T-helper 1 cell treated with Interleukin-12 subunit alpha and Interleukin-12 subunit beta and Interleukin-4 antibody, amounts not matched to agents 30 ng/mL and 1 ng/mL, for 36 hours (primary cell): ENCODE measurements around the gene RTN4IP1. TPM values are rescaled to one million over a fixed set of nuclear protein-coding genes. Genes with fewer than 3 reads are reported as not detected.

Experiments used
- intact Hi-C: fragments of 100-400 bp; cut with micrococcal nuclease; formaldehyde crosslinking; loops from one replicate; pipeline ENCODE4 v1.15.1; 2024
- total RNA-seq: library from RNA; stranded (reverse); gene quantifications from 2 replicates; pipeline ENCODE4 v1.2.3, GENCODE V29; 2022

RTN4IP1 gene, protein sequence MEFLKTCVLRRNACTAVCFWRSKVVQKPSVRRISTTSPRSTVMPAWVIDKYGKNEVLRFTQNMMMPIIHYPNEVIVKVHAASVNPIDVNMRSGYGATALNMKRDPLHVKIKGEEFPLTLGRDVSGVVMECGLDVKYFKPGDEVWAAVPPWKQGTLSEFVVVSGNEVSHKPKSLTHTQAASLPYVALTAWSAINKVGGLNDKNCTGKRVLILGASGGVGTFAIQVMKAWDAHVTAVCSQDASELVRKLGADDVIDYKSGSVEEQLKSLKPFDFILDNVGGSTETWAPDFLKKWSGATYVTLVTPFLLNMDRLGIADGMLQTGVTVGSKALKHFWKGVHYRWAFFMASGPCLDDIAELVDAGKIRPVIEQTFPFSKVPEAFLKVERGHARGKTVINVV
- total RNA-seq: 5.8 and 6.1 TPM in 2 replicates

DNA sequence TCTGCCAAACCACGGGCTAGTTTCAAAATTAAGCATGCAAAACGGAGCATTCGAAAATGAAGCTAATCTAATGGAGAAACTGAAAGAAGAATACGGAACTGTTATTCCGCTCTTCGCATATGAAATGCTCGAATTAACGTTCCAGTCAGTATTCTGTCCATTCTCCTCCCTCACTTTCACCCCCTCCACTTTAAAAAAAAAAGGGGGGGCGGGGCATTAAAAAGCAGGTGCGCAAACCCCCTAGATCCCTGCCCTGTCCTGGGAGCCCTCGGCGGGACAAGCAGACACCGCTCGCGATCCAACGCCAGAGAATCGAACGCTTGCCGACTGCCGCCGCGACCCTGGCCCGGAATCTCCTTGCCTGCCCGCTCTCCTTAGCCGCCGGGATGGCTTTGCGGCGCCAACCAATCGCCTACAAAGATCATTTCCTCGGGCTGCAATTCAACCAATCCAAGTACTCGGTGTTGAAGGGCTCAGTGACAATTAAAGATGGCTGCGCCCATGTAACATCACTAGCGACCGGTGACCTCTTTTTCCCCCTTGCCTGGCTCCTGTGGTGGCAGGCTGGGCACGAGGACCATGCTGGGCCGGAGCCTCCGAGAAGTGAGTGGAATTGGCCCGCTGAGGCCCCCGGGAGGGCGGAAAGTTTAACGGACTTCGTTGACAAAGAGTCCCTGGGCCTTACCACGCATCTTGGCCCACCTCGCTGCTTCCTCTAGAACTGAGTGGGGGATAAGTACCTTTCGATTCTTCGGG, at the start of gene RTN4IP1, which contains the start of gene QRSL1:
Gene RTN4IP1 (minus strand): TSS at position 396 of the 756 bp plus-strand sequence. CDS start 477 bp downstream, outside the sequence.
Gene QRSL1 (plus strand): TSS at position 476 of the 756 bp plus-strand sequence. CDS start 104 bp downstream, at position 580.
- intact Hi-C loops: loop anchor here (1.0 to 5.0 kb wide), 14 partner anchors 20 to 1770 kb away; partner anchors contain the start of genes ATG5, BEND3, HACE1 and MTRES1

DNA sequence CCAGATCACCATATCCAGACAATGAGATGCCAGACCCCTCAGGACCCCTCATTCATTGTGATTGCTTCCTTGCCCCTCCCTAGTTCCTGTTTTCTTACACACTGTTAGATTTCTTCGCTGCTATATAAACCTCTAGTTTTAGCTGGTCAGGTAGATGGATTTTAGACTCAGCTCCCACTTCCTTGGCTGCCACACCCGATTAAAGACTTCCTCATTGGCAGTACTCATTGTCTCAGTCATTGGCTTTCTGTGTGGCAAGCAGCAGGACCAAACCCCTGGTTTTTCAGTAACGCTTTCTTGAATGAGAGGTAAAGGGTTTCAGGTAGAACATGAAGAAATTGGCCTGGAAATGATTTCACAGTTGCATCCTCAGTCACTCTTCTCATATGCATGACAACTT, 48.0 kb upstream of the RTN4IP1 start:
- intact Hi-C loops: no loop called here

DNA sequence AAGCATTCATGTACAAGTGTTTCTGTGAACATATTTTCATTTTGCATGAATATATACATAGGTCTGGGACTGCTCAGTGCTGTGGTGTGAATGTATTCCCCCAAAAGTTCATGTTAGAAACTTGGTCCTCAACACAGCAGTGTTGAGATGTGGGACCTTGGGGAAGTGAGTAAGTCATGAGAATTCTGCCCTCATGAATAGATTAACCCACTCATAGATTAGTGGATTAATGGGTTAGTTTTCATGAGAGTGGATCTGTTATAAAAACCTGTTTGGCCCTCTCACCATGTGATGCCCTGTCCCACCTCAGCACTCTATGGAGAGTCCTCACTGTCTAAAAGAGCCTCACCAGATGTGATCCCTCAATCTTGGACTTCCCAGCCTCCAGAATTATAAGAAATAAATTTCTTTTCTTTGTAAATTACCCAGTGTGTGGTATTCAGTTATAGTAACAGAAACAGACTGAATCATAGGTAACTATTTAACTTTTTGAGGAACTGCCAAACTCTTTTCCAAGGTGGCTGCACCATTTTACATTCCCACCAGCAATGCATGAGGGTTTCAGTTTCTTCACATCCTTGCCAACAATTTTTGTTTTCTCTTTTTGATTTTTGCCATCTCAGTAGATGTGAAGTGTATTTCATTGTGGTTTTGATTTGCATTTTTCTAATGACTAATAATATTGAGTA, 45.4 kb upstream of the RTN4IP1 start:
- intact Hi-C loops: no loop called here

DNA sequence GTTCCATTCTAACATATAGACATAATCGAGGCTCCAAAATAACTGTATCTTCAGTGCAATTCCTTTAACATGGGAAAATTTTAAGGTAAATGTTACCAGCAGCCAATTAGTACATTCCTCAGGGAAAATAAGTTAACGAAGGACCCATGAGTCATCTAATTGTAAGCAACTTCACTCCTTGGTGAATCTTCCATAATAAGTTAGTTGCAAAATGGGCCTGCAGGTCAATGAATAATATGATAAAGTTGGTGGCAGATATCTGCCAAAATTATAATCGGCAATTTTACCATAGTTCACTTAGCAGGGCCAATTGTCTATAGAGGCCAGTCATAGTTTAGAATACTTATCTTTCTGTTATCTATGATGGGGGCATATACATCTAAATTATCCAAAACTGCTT, 42.4 kb upstream of the RTN4IP1 start:
- intact Hi-C loops: no loop called here

DNA sequence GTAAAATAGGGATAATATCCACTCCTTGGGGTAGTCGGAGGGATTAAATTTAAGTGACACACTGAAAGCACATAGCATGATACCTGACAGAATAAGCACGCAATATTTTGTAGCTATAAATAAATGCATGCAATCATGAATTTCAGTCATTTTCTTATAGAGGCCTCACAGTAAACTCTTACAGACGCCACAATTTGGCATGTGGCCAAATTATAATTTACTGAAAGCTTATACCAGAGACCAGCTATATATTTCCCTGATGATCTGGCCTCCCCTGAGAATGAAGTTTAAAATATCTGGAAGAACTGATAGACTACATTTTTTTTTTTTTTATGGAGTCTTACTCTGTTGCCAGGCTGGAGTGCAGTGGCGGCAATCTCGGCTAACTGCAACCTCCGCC, 40.9 kb upstream of the RTN4IP1 start:
- intact Hi-C loops: no loop called here

DNA sequence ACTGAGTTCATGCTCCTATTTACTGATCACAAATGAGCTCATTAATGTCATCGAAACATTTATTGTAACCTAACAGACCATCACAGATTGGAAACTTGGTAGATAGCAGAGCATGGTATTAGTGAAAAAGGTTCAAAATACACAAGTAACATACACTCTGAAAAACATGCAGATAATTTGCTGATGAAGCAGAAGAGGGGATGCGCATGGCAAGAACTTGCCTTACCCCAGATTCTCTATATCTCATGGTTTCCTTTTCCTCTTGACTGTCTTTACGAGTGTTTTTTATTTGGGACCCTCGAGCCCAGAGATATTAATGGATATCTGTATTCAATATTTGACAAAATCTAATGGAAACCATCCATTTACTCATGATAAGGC, 37.7 kb upstream of the RTN4IP1 start:
- intact Hi-C loops: no loop called here

DNA sequence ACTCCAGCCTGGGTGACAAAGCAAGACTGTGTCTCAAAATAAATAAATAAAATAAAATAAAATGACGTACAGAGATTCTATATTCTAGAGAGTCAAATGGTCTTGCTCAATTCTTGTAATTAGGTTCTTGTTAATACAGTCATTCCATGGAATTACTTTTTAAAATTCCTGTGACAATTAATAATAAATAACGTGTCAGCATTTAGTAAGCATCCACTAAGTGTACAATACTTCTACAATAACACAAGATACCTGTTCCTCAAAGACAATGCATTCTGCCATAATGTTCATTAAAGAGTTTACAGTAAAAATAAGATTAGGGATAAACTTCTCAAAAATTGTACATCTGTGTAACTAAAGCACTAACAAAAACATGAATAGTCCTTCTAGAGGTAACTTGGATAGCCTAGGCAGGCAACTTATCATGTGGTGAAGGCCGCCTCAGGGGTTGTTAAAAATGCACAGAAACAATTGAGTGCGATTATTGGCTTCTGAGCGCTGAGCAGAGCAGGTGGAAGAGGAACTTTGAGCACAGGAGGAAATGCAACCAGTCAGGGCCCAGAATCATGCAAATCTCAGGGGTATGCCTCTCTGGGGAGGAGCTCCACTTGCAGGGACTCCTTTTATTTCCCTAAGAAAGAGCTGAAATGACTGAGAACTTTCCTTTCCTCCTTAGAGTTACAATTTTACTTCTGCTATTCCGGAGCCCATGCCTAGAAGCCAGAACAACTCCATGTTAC, 37.2 kb upstream of the RTN4IP1 start:
- intact Hi-C loops: no loop called here

DNA sequence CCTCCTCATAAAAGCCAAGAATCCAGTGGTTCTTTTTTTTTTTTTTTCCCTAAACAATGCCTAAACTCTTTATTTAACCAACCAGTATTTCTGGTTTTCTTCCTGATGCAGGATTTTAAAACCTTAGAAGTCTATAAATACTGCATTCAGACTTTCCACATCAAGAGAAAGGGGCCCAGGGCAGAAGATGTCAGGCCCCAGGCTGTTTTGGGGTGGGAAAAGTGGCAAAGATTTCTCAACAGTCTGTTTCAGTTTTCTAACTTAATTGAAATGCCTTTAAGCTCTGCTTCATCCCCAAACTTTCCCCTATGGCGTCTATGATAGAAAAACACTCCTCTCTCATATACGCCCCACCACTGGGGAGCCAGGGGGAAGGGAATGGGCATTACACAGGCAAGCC, 33.2 kb upstream of the RTN4IP1 start:
- intact Hi-C loops: no loop called here

DNA sequence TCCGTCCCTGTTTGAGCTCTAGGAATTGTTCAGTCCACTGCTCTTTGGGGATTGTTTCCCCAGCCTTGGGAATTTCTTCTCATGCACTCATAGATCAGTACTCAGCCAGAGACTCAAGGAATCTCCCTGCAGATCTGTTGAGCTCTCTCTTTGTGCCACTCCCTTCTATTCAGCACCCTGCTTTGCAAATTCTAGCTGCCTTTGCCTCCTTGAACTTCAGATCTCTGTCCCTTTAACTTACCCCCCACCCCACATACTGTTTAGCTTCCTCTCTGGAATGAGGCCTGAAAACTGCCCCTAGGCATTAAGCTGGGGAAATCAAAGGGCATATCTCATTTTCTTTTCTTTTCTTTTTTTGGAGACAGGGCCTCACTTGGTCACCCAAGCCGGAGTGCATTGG, 30.6 kb upstream of the RTN4IP1 start:
- intact Hi-C loops: no loop called here

DNA sequence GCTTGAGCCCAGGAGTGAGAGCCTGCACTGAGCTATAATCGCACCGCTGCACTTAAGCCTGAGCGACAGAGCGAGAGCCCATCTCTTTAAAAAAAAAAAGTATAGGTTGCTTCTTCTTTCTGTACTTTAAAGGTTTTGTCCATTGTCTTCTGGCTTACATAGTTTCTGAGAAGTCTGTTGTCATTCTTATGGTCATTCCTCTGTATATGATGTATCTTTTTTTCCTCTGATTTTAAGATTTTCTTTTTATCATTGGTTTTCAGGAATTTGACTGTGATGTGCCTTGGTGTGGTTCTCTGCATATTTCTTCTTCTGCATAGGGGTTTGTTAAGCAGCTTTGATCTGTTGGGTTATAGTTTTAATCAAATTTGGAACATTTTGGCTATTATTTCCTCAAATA, 29.2 kb upstream of the RTN4IP1 start:
- intact Hi-C loops: no loop called here

DNA sequence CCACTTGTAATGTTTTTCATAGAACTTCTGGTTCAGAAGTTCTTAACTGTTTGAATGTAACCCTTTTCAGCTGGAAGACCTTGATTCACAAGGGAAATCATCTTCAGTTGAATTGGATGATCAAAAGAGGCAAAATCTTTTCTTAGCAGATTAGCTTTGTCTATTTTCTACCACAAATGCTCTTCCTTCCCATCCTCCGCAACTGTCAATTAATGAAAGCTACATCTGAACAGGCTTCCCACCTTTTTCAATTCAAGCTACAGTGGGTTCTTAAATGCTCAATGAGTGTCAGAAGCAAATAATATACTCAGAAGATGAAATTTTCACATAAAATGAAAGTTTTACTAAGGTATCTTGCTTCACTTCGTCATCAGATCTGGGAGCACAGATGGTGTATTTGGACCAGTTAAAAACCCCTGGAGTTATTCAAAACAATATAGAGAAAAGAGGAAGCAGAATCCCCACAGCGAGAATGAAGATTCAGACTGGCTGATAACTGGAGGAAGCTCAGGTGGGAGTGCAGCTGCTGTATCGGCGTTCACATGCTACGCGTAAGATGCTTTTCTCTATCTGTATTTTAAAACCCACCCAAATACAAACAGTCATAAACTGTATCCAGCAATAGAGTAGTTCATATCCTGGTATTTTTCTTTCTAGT, 19.5 kb upstream of the RTN4IP1 start:
- intact Hi-C loops: no loop called here

DNA sequence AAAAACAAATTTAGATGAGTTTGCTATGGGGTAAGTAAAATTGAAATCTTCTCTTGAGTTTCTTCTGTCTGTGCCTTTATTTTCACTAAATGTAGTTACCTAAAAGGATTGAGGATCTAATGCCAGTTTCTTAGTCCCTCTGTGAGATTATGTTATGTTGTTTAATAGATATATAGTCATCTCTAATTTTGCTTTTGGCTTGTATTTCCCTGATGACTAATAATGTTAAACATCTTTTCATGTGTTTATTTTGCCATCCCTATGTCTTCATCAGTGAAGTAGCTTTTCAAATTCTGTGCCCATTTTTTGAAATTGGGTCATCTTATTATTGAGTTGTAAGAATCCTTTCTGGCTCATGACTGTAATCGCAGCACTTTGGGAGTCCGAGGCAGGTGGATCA, 13.8 kb upstream of the RTN4IP1 start:
- intact Hi-C loops: no loop called here

DNA sequence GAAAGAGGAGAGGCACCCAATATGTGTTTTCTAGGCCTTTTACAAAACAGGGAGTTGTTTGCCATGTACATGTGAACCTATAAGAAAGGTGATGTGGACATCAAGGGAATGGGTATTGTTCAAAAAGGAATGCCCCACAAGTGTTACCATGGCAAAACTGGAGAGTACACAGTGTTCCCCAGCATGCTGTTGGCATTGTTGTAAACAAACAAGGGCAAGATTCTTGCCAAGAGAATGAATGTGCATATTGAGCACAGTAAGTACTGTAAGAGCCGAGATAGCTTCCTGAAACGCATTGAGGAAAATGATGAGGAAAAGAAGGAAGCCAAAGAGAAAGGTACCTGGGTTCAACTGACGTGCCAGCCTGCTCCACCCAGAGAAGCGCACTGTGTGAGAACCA, 13.2 kb upstream of the RTN4IP1 start:
- intact Hi-C loops: no loop called here

DNA sequence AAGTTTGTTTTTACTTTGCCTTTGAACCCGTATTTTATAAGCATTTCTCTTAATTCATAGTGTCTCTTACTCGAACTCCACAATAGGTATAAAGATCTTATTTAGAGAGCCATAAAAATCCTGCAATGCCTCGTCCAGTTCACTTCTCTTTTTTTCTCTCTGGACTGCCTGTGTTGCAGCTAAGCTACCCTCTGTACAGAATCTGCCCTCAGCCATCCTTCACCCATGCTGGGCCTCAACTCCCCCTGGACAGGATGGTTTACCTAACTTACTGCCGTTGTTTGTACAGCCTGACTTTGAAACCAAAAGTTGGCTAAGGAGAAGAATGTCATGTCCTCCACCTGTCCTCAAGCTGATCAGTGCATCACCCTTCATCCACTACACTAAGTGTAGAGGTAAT, 10.5 kb upstream of the RTN4IP1 start:
- intact Hi-C loops: no loop called here

DNA sequence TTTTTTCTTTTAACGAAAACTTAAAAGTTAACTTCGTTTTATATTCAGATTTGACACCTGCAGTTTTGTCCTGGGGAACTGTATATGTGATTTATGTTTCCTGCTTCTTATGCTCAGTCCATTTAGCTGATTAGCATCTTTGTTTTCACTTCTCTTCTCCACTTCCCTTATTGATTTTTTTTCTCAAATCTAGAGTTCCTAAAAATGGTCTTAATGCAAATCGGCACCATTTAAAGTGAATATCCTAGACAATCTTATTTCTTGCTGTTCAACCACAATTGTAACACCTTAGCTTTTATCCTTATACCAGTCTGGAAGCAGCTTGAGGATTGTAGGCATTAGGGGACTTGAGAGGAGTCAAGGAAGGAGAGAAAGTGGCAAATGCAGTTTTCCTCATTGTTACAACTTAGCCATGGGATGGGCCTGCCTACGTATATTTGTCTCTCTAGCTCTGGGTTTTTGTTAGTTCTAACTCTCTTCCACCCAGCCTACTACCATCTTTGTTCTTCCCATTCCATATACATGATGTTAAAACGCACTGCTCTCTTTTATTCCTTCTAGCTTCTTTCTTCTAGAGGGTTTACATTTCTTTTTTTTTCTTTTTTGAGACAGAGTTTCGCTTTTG, 8.5 kb upstream of the RTN4IP1 start:
- intact Hi-C loops: no loop called here

DNA sequence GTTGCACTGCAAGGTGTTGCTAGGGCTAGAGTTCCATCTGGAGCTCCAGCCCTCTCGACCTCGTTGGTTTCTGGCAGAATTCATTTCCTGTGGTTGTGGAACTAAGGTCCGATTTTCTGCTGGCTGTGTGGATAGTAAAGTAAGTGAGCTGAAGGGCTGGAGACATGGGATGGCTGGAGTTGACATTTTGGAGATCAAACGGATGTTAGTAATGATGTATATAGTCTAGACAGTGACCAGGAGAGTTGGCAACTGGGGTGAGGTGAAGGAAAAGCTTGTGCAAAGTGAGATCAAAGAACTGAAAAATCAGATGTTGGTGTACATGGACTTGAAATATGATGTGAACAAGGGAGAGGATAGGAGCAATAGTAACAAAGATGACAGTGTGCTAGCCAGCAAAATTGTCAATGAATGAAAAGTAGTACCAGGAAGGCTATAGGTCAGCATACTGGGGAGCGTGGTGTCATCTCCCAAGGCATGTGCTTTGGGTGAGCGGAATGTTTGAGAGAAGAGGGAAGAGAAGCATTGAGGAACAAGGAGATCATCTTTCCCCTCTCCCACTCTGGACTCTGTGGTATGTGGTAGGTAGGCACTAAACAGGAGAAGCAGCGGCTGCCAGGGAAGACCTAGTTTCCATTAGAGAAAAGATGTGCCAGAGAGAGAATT, 7.9 kb upstream of the RTN4IP1 start:
- intact Hi-C loops: no loop called here

DNA sequence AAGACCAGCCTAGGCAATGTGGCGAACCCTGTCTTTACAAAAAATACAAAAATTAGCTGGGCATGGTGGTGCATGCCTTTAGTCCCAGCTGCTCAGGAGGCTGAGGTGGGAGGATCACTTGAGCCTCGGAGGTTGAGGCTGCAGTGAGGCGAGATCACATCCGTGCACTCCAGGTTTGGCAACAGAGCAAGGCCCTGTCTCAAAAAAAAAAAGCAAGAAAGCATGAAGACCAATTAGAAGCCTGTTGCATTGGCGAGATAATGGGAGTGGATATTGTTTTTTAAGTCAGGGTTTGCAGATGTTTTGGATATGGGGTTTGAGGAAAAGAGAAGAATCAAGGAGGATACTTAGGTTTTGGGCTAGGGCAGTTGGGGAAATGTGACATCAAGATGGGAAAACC, 5.3 kb upstream of the RTN4IP1 start:
- intact Hi-C loops: no loop called here

DNA sequence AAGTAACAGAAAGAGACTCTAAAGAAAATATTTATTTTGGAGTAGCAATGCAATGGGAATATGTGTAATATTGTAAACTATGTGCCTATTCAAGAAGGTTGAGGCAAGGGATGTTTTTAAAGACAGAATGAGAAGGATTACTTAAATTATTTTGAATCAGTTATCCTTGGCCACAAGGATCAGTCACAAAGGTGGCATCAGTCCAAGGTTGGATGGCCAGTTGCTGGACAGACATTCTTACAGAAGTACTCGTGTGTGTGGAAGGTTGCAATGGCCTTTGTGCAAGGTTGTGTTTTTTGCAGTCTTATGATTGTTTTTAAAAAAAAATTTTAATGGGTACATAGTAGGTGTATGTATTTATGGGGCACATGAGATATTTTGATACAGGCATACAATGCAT, 2.0 kb upstream of the RTN4IP1 start:
- intact Hi-C loops: no loop called here

DNA sequence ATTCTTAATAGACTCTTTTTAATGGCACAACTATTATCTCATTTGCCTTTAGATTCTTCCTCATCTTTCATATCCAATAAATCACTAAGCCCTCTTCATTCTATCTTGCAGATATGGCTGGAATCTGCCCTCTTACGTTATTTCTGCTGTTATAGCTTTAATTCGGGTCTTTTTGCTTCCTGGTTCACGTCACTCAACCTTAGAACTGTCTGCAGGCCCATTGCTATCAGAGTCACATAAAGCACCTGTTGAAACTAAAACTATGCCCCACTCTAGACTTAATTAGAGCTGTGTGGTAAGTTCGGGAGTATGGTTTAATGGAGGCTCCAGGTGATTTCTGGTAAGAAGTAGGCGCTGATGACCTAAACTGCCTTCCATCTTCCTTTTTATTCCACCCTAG, 1.1 kb upstream of the RTN4IP1 start:
- intact Hi-C loops: no loop called here

DNA sequence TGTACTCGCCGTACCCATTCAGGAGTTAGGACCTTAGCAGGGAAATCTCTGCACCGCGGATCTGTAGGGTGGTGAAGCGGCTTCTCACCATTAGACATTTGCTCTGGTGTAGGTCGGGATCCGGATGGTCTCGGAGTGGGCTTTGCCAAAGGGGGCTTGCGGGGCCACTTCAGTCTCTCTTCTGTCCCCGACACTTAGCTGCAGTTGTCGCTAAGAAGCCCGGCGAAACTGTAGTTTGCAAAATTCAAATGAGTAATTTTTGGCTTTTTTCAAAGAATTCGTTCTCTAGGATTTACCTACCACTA, 513 bp upstream of the RTN4IP1 start:
- intact Hi-C loops: loop anchor here (1.0 to 5.0 kb wide), 14 partner anchors 21 to 1771 kb away; partner anchors contain the start of genes ATG5, BEND3, HACE1 and MTRES1
